ENCODE measurements around the gene SMIM24. TPM values are rescaled to one million over a fixed set of nuclear protein-coding genes. Genes with fewer than 3 reads are reported as not detected.

SMIM24 gene
- total RNA-seq = 0.32 TPM in 1 of 2 replicates, not detected in the other

DNA sequence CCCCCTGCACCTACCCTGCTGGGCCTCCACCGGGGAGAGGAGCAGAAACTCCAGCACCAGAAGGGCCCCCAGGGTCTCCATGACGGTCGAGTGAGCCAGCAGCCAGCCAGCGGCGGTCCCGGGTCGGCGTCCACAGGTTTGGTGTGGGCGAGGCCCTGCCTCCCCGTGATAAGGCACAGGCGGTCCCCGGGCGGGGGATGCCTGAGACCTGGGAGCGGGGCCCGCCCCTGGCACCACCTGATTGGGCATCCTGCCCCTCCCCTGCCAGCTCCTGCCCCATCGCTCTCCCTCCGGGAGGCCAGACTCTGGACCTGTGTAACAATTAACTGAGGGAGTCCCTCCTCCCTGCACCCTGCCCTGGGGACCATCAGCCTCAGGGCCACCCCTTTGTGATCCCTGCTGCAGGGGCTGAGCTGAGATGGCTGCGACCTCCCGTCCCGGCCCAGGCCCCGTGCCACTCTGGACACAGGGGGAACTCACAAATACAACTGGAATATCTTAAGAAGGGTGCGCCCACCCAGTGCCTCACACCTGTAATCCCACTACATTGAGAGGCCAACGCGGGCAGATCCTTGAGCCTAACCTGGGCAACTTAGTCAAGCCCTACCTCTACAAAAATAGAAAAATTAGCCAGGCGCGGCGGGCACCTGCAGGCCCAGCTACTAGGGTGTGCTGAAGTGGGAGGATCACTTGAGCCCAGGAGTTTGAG lies at the start of gene SMIM24:
TSS of gene SMIM24 (minus strand) at position 143 of the 709 bp plus-strand sequence. CDS start at position 81, 62 bp downstream.

DNA sequence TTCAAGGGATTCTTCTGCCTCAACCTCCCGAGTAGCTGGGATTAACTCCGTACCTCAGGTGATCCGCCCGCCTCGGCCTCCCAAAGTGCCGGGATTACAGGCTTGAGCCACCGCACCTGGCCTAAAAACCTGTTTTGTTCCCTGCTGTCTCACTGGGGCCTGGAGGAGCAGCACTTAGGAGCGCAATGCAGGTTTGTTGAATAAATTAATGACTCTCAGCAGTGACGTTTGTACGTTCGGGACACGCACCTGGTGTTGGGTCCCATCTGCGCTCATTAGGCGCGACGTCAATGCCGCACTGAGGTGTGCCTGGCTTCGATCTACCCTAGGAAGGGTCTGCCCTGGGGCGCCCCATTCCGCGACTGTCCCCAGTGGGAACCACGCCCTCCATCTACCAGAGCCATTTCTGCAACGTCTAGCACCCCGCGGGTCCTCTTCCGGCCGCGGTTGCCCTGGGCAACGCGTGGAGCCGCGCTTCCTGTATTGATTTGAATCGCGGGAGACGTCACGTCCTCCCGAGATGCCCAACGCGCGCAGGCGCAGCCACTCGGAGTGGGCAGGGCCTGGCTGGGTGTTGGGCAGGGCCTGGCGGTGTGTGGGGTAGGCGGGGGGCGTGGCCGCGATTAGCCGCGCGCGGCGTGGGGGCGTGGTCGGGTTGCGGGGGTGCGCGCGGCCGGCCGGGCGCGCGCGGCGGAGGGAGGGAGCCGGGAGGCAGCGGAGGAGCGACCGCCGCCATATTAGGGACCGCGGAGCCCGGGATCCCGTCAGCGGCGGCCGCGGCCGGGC lies 25.5 kb upstream of the SMIM24 start, which contains the start of gene FZR1:
TSS of gene FZR1 (plus strand) at position 714 of the 786 bp plus-strand sequence. CDS start 16,679 bp downstream, outside the sequence.

DNA sequence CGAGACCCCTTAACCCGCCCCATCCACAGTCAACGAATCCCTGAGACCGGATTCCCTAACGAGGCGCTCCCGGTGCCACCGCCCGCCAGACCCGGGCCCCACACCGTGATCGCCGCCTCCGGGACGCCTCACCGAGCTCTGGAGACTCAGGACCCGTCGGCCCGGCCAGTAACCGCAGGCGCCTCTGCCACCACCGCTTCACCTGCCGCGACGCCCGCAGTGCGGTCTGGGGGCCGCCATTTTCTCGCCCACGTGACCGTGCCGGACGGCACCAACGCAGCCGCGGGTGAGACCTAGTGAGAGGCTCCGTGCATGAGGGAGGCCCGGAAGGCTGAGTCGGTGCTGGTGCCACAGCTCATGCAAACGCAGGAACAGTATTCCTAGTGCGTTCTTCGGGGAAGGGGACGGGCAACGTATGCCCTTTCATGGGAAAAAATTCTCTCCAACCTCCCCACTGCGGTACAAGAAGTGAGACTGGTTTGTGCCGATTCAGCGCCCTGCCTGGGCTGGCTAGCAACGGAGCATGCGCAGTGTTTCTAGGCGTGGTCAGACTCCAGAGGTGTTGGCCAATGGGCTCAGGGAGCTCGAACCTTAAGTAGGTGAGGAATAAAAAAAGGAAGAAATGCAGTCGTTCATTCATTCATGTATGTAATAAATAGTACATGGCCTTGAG lies 20.2 kb upstream of the SMIM24 start, which contains the start of gene DOHH:
TSS of gene DOHH (minus strand) at position 246 of the 673 bp plus-strand sequence. CDS start 3,860 bp downstream, outside the sequence.

DNA sequence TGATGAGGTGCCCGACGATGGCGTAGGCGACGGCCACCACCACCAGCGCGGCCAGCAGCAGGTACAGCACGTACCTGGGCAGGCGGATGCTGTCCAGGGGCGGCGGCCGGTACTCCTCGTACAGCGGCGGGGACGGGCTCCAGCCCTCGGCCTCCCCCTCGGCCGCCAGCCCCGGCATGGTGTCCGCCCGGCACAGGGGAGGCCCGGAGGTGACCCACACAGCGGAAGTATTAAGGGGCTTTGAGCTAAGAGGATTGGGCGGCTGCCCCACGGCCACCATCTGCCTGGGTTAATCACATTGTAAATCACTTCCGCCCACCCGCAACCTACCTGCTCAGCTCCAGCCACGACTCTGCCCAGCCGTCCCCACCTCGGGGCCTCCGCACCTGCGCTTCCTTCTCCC lies 2.9 kb upstream of the SMIM24 start, which contains the start of gene SMIM44:
TSS of gene SMIM44 (minus strand) at position 216 of the 403 bp plus-strand sequence. CDS start at position 178, 38 bp downstream.

Other genes starting within 250 kb of the SMIM24 start
- 20.1 TPM in 2 replicates for gene NFIC, start 113.9 kb downstream of the SMIM24 start, total RNA-seq
- gene SMIM44, start 2.9 kb upstream of the SMIM24 start, total RNA-seq = not detected in 2 replicates
- 13.8 and 14.0 TPM in 2 replicates for gene DOHH, start 20.1 kb upstream of the SMIM24 start, total RNA-seq
- gene FZR1, start 25.8 kb upstream of the SMIM24 start, total RNA-seq = 30.5 and 32.2 TPM in 2 replicates
- not detected in 2 replicates for gene TEKTIP1, start 58.6 kb upstream of the SMIM24 start, total RNA-seq
- 74.6 and 79.3 TPM in 2 replicates for gene MFSD12, start 77.1 kb upstream of the SMIM24 start, total RNA-seq
- gene HMG20B, start 92.4 kb upstream of the SMIM24 start, total RNA-seq = 98.4 and 108 TPM in 2 replicates
- 0.30 and 0.32 TPM in 2 replicates for gene GIPC3, start 105.0 kb upstream of the SMIM24 start, total RNA-seq
- 0.30 and 0.65 TPM in 2 replicates for gene TBXA2R, start 126.3 kb upstream of the SMIM24 start, total RNA-seq
- gene CACTIN, start 146.3 kb upstream of the SMIM24 start, total RNA-seq = 29.2 and 40.1 TPM in 2 replicates
- gene PIP5K1C, start 219.9 kb upstream of the SMIM24 start, total RNA-seq = 17.2 and 19.8 TPM in 2 replicates
- not detected in 2 replicates for gene TJP3, start 227.9 kb upstream of the SMIM24 start, total RNA-seq